K562 (cell line): ENCODE data around the gene UBA1. TPM values are rescaled to one million over a fixed set of nuclear protein-coding genes. Genes with fewer than 3 reads are reported as not detected.

Experiments used
- ATAC-seq: fragments of 200-7000 bp; cut with Tn5 transposase; 3 replicates; pipeline ENCODE4 v1.9.1; 2020; ENCODE audit warnings: moderate library complexity
- BruUV-seq: library from RNA; stranded (reverse); fragments of 400-500 nt; replicated peaks from 2 replicates; lab custom pipeline; 2021; lab: Mats Ljungman, UMichigan
- CTCF ChIA-PET: fragments of 300-600 bp; formaldehyde crosslinking; extraction: SDS; loops from one replicate; lab custom pipeline; 2021; ENCODE audit warnings: low intra/inter-chr PET ratio; lab: Yijun Ruan, JAX
- POLR2A ChIA-PET: fragments of 300-600, 350-650 bp; sonication (Branson Sonifier 250); formaldehyde crosslinking; extraction: SDS; loops from one replicate; lab custom pipeline; 2021; ENCODE audit warnings: antibody characterized with exemption, inconsistent platforms; lab: Yijun Ruan, JAX
- DNase-seq, 4 experiments: peaks; one replicate each; pipeline versions ENCODE4 v3.0.0 to v3.0.0-alpha.2; 2011 to 2018; ENCODE audit warnings: low spot score in 3 of 4, mixed read lengths in 3 of 4; ENCODE audit errors: extremely low read depth in 1 of 4
- FAIRE-seq: peaks from 2 replicates; lab custom pipeline; 2011; peaks lifted over from hg19 to GRCh38; lab: Jason Lieb, UNC
- H2AFZ ChIP-seq: 2 replicates; pipeline ENCODE4 v1.6.0; 2011; ENCODE audit warnings: low read depth, low read length, control low read depth, inconsistent platforms
- H3K27ac ChIP-seq: fragments of 200-600 bp; 3 replicates; pipeline ENCODE4 v1.8.0; 2011; ENCODE audit warnings: low read depth, mild to moderate bottlenecking, control low read depth, inconsistent platforms, low read length, moderate library complexity, mixed read lengths; ENCODE audit errors: extremely low read depth
- H3K27me3 ChIP-seq, 2 experiments: fragments of 300-600 bp in 1 of 2; 2 replicates in 1 of 2; 3 replicates in 1 of 2; pipeline versions ENCODE4 v1.6.0 to v1.8.0; 2011; ENCODE audit warnings: inconsistent platforms in 2 of 2, low read length in 2 of 2, mild to moderate bottlenecking in 1 of 2, mixed read lengths in 1 of 2, moderate library complexity in 1 of 2; ENCODE audit not compliant: control insufficient read depth in 2 of 2, insufficient read depth in 2 of 2
- H3K36me3 ChIP-seq: fragments of 300-600 bp; 3 replicates; pipeline ENCODE4 v1.8.0; 2011; ENCODE audit warnings: mild to moderate bottlenecking, low read length, inconsistent platforms; ENCODE audit not compliant: control insufficient read depth, insufficient read depth
- H3K4me1 ChIP-seq, 2 experiments: fragments of 200-600 bp in 1 of 2; replicated peaks in 1 of 2; 2 replicates in 1 of 2; 3 replicates in 1 of 2; pipeline versions ENCODE4 v1.5.1 to v1.8.0; 2011; ENCODE audit warnings: inconsistent platforms in 2 of 2, low read length in 2 of 2, mild to moderate bottlenecking in 1 of 2, mixed read lengths in 1 of 2, moderate library complexity in 1 of 2; ENCODE audit not compliant: control insufficient read depth in 2 of 2, insufficient read depth in 2 of 2
- H3K4me2 ChIP-seq: 2 replicates; pipeline ENCODE4 v1.6.1; 2011; ENCODE audit warnings: low read length, control low read depth, inconsistent platforms, mixed read lengths; ENCODE audit not compliant: insufficient read depth
- H3K4me3 ChIP-seq: fragments of 200-600 bp; sonication (generic), shearing (Covaris generic); 2 replicates; pipeline ENCODE4 v1.5.1; 2016; ENCODE audit warnings: control low read depth, inconsistent platforms
- H3K79me2 ChIP-seq: fragments of 200-600 bp; 3 replicates; pipeline ENCODE4 v1.8.0; 2011; ENCODE audit warnings: low read length, inconsistent platforms; ENCODE audit not compliant: control insufficient read depth, insufficient read depth
- H3K9ac ChIP-seq, 2 experiments: 2 replicates each; pipeline versions ENCODE4 v1.6.0 to v1.6.1; 2011; ENCODE audit warnings: low read depth in 2 of 2, low read length in 2 of 2, control low read depth in 1 of 2, inconsistent platforms in 1 of 2, mild to moderate bottlenecking in 1 of 2, mixed read lengths in 1 of 2; ENCODE audit not compliant: insufficient read depth in 1 of 2
- H3K9me1 ChIP-seq: one replicate; pipeline ENCODE4 v1.6.0; 2011; ENCODE audit warnings: inconsistent platforms, mild to moderate bottlenecking, low read length, moderate library complexity; ENCODE audit not compliant: control insufficient read depth, insufficient read depth
- H3K9me3 ChIP-seq: replicated peaks from 2 replicates; pipeline ENCODE4 v1.5.1; 2011; ENCODE audit warnings: low read depth, low read length, inconsistent platforms; ENCODE audit not compliant: control insufficient read depth, insufficient read depth
- H4K20me1 ChIP-seq: replicated peaks from 2 replicates; pipeline ENCODE4 v1.6.1; 2011; ENCODE audit warnings: low read length, inconsistent platforms, mixed read lengths; ENCODE audit not compliant: control insufficient read depth, insufficient read depth
- DACH1 ChIP-seq: fragments of 450-650 bp; IDR thresholded peaks from 2 replicates; pipeline ENCODE4 v1.6.1; 2018; ENCODE audit not compliant: partially characterized antibody
- FOXJ3 ChIP-seq: sonication (generic); formaldehyde crosslinking; IDR thresholded peaks from 2 replicates; pipeline ENCODE4 v1.4.0; 2020; ENCODE audit warnings: mild to moderate bottlenecking, missing genetic modification reagents
- NUFIP1 ChIP-seq: fragments of 450-650 bp; IDR thresholded peaks from 2 replicates; pipeline ENCODE4 v1.6.1; 2018; ENCODE audit not compliant: partially characterized antibody
- PHB ChIP-seq: fragments of 250-450 bp; sonication (Bioruptor Pico); IDR thresholded peaks from 2 replicates; pipeline ENCODE4 v1.5.0; 2021
- RBBP5 ChIP-seq: fragments of 200-600 bp; sonication (generic); IDR thresholded peaks from 2 replicates; pipeline ENCODE4 v1.6.1; 2012; ENCODE audit warnings: borderline replicate concordance, mild to moderate bottlenecking, low read length, control low read depth, inconsistent platforms; ENCODE audit not compliant: insufficient read depth, poor library complexity, severe bottlenecking
- RBM39 ChIP-seq: fragments of 200-400 bp; formaldehyde crosslinking; optimal IDR thresholded peaks from 2 replicates; pipeline ENCODE3; 2018; ENCODE audit warnings: low read depth, low read length
- RNF2 ChIP-seq: sonication (generic); IDR thresholded peaks from 2 replicates; pipeline ENCODE4 v1.6.1; 2016
- SMARCB1 ChIP-seq: IDR thresholded peaks from 2 replicates; pipeline ENCODE4 v1.6.1; 2011; ENCODE audit warnings: improper control_type of control experiment, low read depth; ENCODE audit not compliant: insufficient read length
- U2AF1 ChIP-seq: fragments of 200-400 bp; formaldehyde crosslinking; optimal IDR thresholded peaks from 2 replicates; pipeline ENCODE3; 2017; ENCODE audit warnings: mild to moderate bottlenecking, low read depth, low read length, moderate library complexity
- ZBTB8A ChIP-seq: fragments of 450-650 bp; IDR thresholded peaks from 2 replicates; pipeline ENCODE4 v1.6.1; 2018; ENCODE audit warnings: mild to moderate bottlenecking, moderate library complexity; ENCODE audit not compliant: partially characterized antibody
- ZFP36 ChIP-seq: fragments of 150-350 bp; IDR thresholded peaks from 2 replicates; pipeline ENCODE4 v1.6.1; 2018; ENCODE audit warnings: low read length, low read depth; ENCODE audit not compliant: partially characterized antibody
- WGBS: fragments of 100-300 bp; shearing (Covaris generic); methylation state at CpG from one replicate; pipeline ENCODE4 v1.1.6; 2016; ENCODE audit warnings: low coverage, mixed read lengths; ENCODE audit not compliant: insufficient coverage; ENCODE audit errors: missing lambda C conversion rate; 5-methylcytosine and 5-hydroxymethylcytosine counted together
- in situ Hi-C: fragments of 300-500 bp; cut with MboI; formaldehyde crosslinking; loops from 4 replicates; pipeline ENCODE4 v1.15.0; 2018; ENCODE audit warnings: inconsistent platforms, mixed read lengths
- intact Hi-C: fragments of 100-400 bp; cut with micrococcal nuclease; formaldehyde crosslinking; loops from 2 replicates; pipeline ENCODE4 v1.14.2; 2022
- polyA plus RNA-seq, 8 experiments: library from polyadenylated mRNA; depleted of rRNA in 4 of 8; stranded (reverse) in 5 of 8; unstranded in 3 of 8; fragments of >200 nt; fragmentation: Nextera tagmentation in 2 of 8; fragmentation: Illumina TruSeq in 1 of 8; extraction: Ambion mirVana in 2 of 8; extraction: Trizol in 1 of 8; gene quantifications; 2 replicates each; pipeline versions ENCODE4 v1.2.1 to v1.2.3, GENCODE V29; 2011 to 2014; ENCODE audit warnings: inconsistent platforms in 1 of 8, missing spikeins in 1 of 8
- total RNA-seq, 7 experiments: library from RNA; depleted of rRNA in 6 of 7; stranded (reverse); fragments of >200 nt in 6 of 7; fragmentation: Illumina TruSeq in 2 of 7; extraction: Trizol in 2 of 7; gene quantifications; 2 replicates each; pipeline versions ENCODE4 v1.2.1 to v1.2.3, GENCODE V29; 2011 to 2021; ENCODE audit warnings: low replicate concordance in 1 of 7
- TF ChIP-seq, protein P1 (sequence below): sonication (generic); formaldehyde crosslinking; IDR thresholded peaks from 2 replicates; pipeline ENCODE4 v1.8.0; 2022; ENCODE audit warnings: missing genetic modification reagents, mild to moderate bottlenecking, borderline replicate concordance
- TF ChIP-seq, protein P2 (sequence below), 2 experiments: IDR thresholded peaks; 2 replicates each; pipeline ENCODE4 v1.6.1; 2011; ENCODE audit warnings: borderline replicate concordance in 1 of 2, control low read depth in 1 of 2, low read depth in 1 of 2, low read length in 1 of 2, mild to moderate bottlenecking in 1 of 2, mixed read lengths in 1 of 2, moderate library complexity in 1 of 2; ENCODE audit not compliant: insufficient read depth in 1 of 2, insufficient read length in 1 of 2, poor library complexity in 1 of 2, severe bottlenecking in 1 of 2; ENCODE audit errors: extremely low read depth in 1 of 2
- TF ChIP-seq, protein P3 (sequence below): fragments of 450-650 bp; IDR thresholded peaks from 2 replicates; pipeline ENCODE4 v1.6.1; 2016
- TF ChIP-seq, protein P4 (sequence below): fragments of 250-450 bp; sonication (Bioruptor Pico); IDR thresholded peaks from 2 replicates; pipeline ENCODE4 v1.8.0; 2022; ENCODE audit warnings: moderate library complexity, mild to moderate bottlenecking, inconsistent platforms
- TF ChIP-seq, protein P5 (sequence below): fragments of 250-450 bp; sonication (Bioruptor Pico); IDR thresholded peaks from 2 replicates; pipeline ENCODE4 v1.9.0; 2021; ENCODE audit warnings: mild to moderate bottlenecking, inconsistent platforms

Gene UBA1
- total and polyA plus RNA-seq, 9 of the 15 experiments (the other 6 are each of a cell fraction or from before 2014, with no cell fraction given): 32.0 to 174 (median 93.6) TPM

DNA sequence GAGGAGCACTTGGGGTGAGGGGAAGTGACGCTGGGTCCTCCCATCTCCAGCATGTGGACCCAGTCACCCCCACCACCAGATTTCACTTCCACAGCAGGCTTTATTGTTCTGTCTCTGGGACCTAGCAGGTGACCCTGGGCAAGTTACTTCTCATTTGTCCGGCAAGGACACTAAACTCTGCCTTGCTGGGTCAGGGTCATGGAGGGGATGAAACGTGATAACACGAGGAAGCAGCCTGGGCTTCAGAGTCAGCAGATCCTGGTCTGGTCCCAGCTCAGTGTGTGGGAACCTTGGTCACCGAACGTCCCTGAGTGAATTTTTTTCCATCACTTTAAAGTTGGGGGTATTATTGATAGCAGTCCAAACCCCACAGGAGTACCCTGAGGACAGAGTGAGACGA lies 3.9 kb downstream of the UBA1 start:
- no peak overlapping the region for H2AFZ ChIP-seq
- peaks cover 17% of the 10 kb centered on the region for H4K20me1 ChIP-seq
- H3K9me3 ChIP-seq: no peaks in the 10 kb centered on the region
- no peak overlapping the region for H3K4me2 ChIP-seq
- 80% methylated on average over 2 of the region's 7 CpGs for WGBS
- H3K4me1 ChIP-seq: peaks cover 6 to 11% of the 10 kb centered on the region in 2 experiments; a peak in 4 of 5 replicates
- peaks cover 41% of the 10 kb centered on the region for H3K79me2 ChIP-seq
- DNase-seq (no peak), ATAC-seq (no peak), FAIRE-seq (no peak)
- ChIA-PET CTCF (no interaction called here), POLR2A (interaction anchor here (1.2 kb wide), 2 partner anchors 8 to 20 kb away, joined by 5 to 6 read pairs; no protein-coding TSS in a partner anchor)
- peaks cover 72% of the 10 kb centered on the region; the same call in 2 of the 3 replicates for H3K36me3 ChIP-seq
- H3K27ac ChIP-seq: no peak overlapping the region
- intact Hi-C loops: loop anchor here (10.0 kb wide), 1 partner anchor 547 kb away; no protein-coding TSS in a partner anchor
- BruUV-seq: no TSS peak
- H3K27me3 ChIP-seq: no peaks in the 10 kb centered on the region
- in situ Hi-C loops: loop anchor here (10.0 kb wide), 2 partner anchors 187 to 327 kb away; no protein-coding TSS in a partner anchor
- H3K9me1 ChIP-seq: peaks cover 3% of the 10 kb centered on the region
- no peak overlapping the region for H3K4me3 ChIP-seq
- H3K9ac ChIP-seq: no peak overlapping the region
- TF ChIP-seq, protein P1, sequence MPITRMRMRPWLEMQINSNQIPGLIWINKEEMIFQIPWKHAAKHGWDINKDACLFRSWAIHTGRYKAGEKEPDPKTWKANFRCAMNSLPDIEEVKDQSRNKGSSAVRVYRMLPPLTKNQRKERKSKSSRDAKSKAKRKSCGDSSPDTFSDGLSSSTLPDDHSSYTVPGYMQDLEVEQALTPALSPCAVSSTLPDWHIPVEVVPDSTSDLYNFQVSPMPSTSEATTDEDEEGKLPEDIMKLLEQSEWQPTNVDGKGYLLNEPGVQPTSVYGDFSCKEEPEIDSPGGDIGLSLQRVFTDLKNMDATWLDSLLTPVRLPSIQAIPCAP (CRISPR knock-in tag): no peak
- TF ChIP-seq, protein P2, sequence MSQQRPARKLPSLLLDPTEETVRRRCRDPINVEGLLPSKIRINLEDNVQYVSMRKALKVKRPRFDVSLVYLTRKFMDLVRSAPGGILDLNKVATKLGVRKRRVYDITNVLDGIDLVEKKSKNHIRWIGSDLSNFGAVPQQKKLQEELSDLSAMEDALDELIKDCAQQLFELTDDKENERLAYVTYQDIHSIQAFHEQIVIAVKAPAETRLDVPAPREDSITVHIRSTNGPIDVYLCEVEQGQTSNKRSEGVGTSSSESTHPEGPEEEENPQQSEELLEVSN (IDR thresholded peaks at IDR 0.05; ENCODE audit: borderline replicate concordance in 1 of 2, extremely low read depth in 1 of 2, insufficient read depth in 1 of 2, insufficient read length in 1 of 2, low read depth in 1 of 2, low read length in 1 of 2, poor library complexity in 1 of 2, severe bottlenecking in 1 of 2): no peak
- no peak for TF ChIP-seq FOXJ3
- no peak for TF ChIP-seq SMARCB1
- TF ChIP-seq, protein P3, sequence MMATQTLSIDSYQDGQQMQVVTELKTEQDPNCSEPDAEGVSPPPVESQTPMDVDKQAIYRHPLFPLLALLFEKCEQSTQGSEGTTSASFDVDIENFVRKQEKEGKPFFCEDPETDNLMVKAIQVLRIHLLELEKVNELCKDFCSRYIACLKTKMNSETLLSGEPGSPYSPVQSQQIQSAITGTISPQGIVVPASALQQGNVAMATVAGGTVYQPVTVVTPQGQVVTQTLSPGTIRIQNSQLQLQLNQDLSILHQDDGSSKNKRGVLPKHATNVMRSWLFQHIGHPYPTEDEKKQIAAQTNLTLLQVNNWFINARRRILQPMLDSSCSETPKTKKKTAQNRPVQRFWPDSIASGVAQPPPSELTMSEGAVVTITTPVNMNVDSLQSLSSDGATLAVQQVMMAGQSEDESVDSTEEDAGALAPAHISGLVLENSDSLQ: no peak
- no peak for TF ChIP-seq RBBP5
- TF ChIP-seq PHB: no peak
- TF ChIP-seq RNF2: no peak
- TF ChIP-seq, protein P4, sequence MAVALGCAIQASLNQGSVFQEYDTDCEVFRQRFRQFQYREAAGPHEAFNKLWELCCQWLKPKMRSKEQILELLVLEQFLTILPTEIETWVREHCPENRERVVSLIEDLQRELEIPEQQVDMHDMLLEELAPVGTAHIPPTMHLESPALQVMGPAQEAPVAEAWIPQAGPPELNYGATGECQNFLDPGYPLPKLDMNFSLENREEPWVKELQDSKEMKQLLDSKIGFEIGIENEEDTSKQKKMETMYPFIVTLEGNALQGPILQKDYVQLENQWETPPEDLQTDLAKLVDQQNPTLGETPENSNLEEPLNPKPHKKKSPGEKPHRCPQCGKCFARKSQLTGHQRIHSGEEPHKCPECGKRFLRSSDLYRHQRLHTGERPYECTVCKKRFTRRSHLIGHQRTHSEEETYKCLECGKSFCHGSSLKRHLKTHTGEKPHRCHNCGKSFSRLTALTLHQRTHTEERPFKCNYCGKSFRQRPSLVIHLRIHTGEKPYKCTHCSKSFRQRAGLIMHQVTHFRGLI: no peak
- no peak for TF ChIP-seq ZFP36
- TF ChIP-seq, protein P5, sequence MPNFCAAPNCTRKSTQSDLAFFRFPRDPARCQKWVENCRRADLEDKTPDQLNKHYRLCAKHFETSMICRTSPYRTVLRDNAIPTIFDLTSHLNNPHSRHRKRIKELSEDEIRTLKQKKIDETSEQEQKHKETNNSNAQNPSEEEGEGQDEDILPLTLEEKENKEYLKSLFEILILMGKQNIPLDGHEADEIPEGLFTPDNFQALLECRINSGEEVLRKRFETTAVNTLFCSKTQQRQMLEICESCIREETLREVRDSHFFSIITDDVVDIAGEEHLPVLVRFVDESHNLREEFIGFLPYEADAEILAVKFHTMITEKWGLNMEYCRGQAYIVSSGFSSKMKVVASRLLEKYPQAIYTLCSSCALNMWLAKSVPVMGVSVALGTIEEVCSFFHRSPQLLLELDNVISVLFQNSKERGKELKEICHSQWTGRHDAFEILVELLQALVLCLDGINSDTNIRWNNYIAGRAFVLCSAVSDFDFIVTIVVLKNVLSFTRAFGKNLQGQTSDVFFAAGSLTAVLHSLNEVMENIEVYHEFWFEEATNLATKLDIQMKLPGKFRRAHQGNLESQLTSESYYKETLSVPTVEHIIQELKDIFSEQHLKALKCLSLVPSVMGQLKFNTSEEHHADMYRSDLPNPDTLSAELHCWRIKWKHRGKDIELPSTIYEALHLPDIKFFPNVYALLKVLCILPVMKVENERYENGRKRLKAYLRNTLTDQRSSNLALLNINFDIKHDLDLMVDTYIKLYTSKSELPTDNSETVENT (CRISPR knock-in tag): no peak
- TF ChIP-seq U2AF1: no peak
- TF ChIP-seq ZBTB8A: no peak
- no peak for TF ChIP-seq RBM39
- TF ChIP-seq NUFIP1: no peak
- no peak for TF ChIP-seq DACH1
